ENCODE results near the gene NOP53.
"Not testable (repeated sequence)": the region's sequence is repeated elsewhere in the genome, so short reads cannot be mapped to it uniquely, and the experiment has no call there.

Gene NOP53

GRCh38 chr19:47755065-47755761 lies 9.9 kb downstream of the NOP53 start:
- DNase-seq: no peak

GRCh38 chr19:47755762-47756626 lies 10.6 kb downstream of the NOP53 start:
- DNase-seq: no peak

- DNase-seq: no peak
Observed at GRCh38 chr19:47756627-47756929, 11.2 kb downstream of the NOP53 start.

- no peak for DNase-seq
Observed at GRCh38 chr19:47756953-47757608, 11.7 kb downstream of the NOP53 start.

GRCh38 chr19:47757617-47758442 lies 12.5 kb downstream of the NOP53 start:
- DNase-seq: no peak

- no peak for DNase-seq
Observed at GRCh38 chr19:47758443-47758804, 13.1 kb downstream of the NOP53 start.

GRCh38 chr19:47760632-47760999 lies 15.3 kb downstream of the NOP53 start:
- no peak for DNase-seq

- DNase-seq: no peak
Observed at GRCh38 chr19:47761566-47761965, 16.2 kb downstream of the NOP53 start.

- no peak for DNase-seq
Observed at GRCh38 chr19:47762151-47762550, 16.8 kb downstream of the NOP53 start.

GRCh38 chr19:47762615-47763308 lies 17.4 kb downstream of the NOP53 start:
- no peak for DNase-seq

GRCh38 chr19:47764705-47765104 lies 19.4 kb downstream of the NOP53 start:
- not testable (repeated sequence) for DNase-seq

- DNase-seq: peak; percentile 13 to 39 (median 37)
Observed at GRCh38 chr19:47765523-47766358, 20.4 kb downstream of the NOP53 start.

- DNase-seq: no peak
Observed at GRCh38 chr19:47766359-47766620, 20.9 kb downstream of the NOP53 start.

- DNase-seq: no peak
Observed at GRCh38 chr19:47766670-47767069, 21.3 kb downstream of the NOP53 start.

- no peak for DNase-seq
Observed at GRCh38 chr19:47767349-47767748, 22.0 kb downstream of the NOP53 start.

- no peak for DNase-seq
Observed at GRCh38 chr19:47768604-47769003, 23.3 kb downstream of the NOP53 start.

- no peak for DNase-seq
Observed at GRCh38 chr19:47769534-47769933, 24.2 kb downstream of the NOP53 start.

GRCh38 chr19:47771291-47771690 lies 25.9 kb downstream of the NOP53 start:
- DNase-seq: not testable (repeated sequence)

GRCh38 chr19:47776568-47776967 lies 31.2 kb downstream of the NOP53 start:
- DNase-seq: peak; percentile 40 to 96 (median 76)

GRCh38 chr19:47777245-47778048 lies 32.1 kb downstream of the NOP53 start:
- DNase-seq: not testable (repeated sequence)
